WTC11 (cell line): ENCODE results near the gene PACSIN1. TPM values are rescaled to one million over a fixed set of nuclear protein-coding genes. Genes with fewer than 3 reads are reported as not detected.

ENCODE experiments used
- ATAC-seq: fragments of 200-7000 bp; cut with Tn5 transposase; 2 replicates; pipeline ENCODE4 v1.10.0; 2021; ENCODE audit warnings: mild to moderate bottlenecking, moderate library complexity
- CTCF ChIA-PET: fragments of 300-600 bp; sonication (Branson Sonifier 250); formaldehyde crosslinking; loops from one replicate; lab custom pipeline; 2021; ENCODE audit warnings: antibody characterized with exemption; lab: Charles Lee
- POLR2A ChIA-PET: fragments of 350-600 bp; sonication (Branson Sonifier 250); formaldehyde crosslinking; loops from one replicate; lab custom pipeline; 2021; ENCODE audit warnings: antibody characterized with exemption; lab: Charles Lee
- DNase-seq: peaks from one replicate; pipeline ENCODE4 v3.0.0; 2021; ENCODE audit warnings: low spot score
- H3K27ac Mint-ChIP-seq: 2 replicates; pipeline ENCODE4 v1.8.0; 2021; ENCODE audit warnings: mixed read lengths
- H3K27me3 Mint-ChIP-seq: 2 replicates; pipeline ENCODE4 v1.8.0; 2021; ENCODE audit warnings: low read depth, mild to moderate bottlenecking, moderate library complexity, mixed read lengths
- H3K36me3 Mint-ChIP-seq: 2 replicates; pipeline ENCODE4 v1.8.0; 2021; ENCODE audit warnings: mixed read lengths
- H3K4me1 Mint-ChIP-seq: 2 replicates; pipeline ENCODE4 v1.8.0; 2022; ENCODE audit warnings: mixed read lengths
- H3K4me3 Mint-ChIP-seq: 2 replicates; pipeline ENCODE4 v1.8.0; 2021; ENCODE audit warnings: mild to moderate bottlenecking, moderate library complexity, mixed read lengths
- H3K9me3 Mint-ChIP-seq: 2 replicates; pipeline ENCODE4 v1.8.0; 2021; ENCODE audit warnings: mixed read lengths
- ATF2 ChIP-seq: sonication (generic); formaldehyde crosslinking; IDR thresholded peaks from 2 replicates; pipeline ENCODE4 v1.8.1; 2022; ENCODE audit warnings: low read depth, missing genetic modification reagents, borderline replicate concordance
- ATF3 ChIP-seq: sonication (generic); formaldehyde crosslinking; conservative IDR thresholded peaks from 2 replicates; pipeline ENCODE4 v1.8.1; 2022; ENCODE audit warnings: mild to moderate bottlenecking, missing genetic modification reagents
- CBFB ChIP-seq: sonication (generic); formaldehyde crosslinking; IDR thresholded peaks from 2 replicates; pipeline ENCODE4 v1.8.1; 2022; ENCODE audit warnings: mild to moderate bottlenecking, low read depth, missing genetic modification reagents
- CREM ChIP-seq: sonication (generic); formaldehyde crosslinking; IDR thresholded peaks from 2 replicates; pipeline ENCODE4 v1.8.1; 2022; ENCODE audit warnings: mild to moderate bottlenecking, missing genetic modification reagents, moderate library complexity
- E2F5 ChIP-seq: sonication (generic); formaldehyde crosslinking; IDR thresholded peaks from 2 replicates; pipeline ENCODE4 v1.8.1; 2022; ENCODE audit warnings: mild to moderate bottlenecking, moderate library complexity, missing genetic modification reagents
- FOXP4 ChIP-seq: sonication (generic); formaldehyde crosslinking; IDR thresholded peaks from 2 replicates; pipeline ENCODE4 v1.8.0; 2022; ENCODE audit warnings: mild to moderate bottlenecking, missing genetic modification reagents
- GTF2I ChIP-seq: fragments of 250-450 bp; sonication (Bioruptor Pico); conservative IDR thresholded peaks from 2 replicates; pipeline ENCODE4 v1.4.0; 2021; ENCODE audit warnings: mild to moderate bottlenecking
- IRF2 ChIP-seq: sonication (generic); formaldehyde crosslinking; IDR thresholded peaks from 2 replicates; pipeline ENCODE4 v1.8.0; 2022; ENCODE audit warnings: low read depth, missing genetic modification reagents, borderline replicate concordance
- JAZF1 ChIP-seq: fragments of 250-450 bp; sonication (Bioruptor Pico); IDR thresholded peaks from 2 replicates; pipeline ENCODE4 v1.9.0; 2021; ENCODE audit warnings: moderate library complexity, mild to moderate bottlenecking, inconsistent platforms
- MLX ChIP-seq: sonication (generic); formaldehyde crosslinking; IDR thresholded peaks from 2 replicates; pipeline ENCODE4 v1.8.1; 2023; ENCODE audit warnings: mild to moderate bottlenecking, missing genetic modification reagents, moderate library complexity
- NFE2L1 ChIP-seq: sonication (generic); formaldehyde crosslinking; IDR thresholded peaks from 2 replicates; pipeline ENCODE4 v1.8.1; 2023; ENCODE audit warnings: missing genetic modification reagents
- NR1H2 ChIP-seq: sonication (generic); formaldehyde crosslinking; IDR thresholded peaks from 2 replicates; pipeline ENCODE4 v1.9.0; 2021; ENCODE audit warnings: mild to moderate bottlenecking, moderate library complexity, missing genetic modification reagents
- PRDM15 ChIP-seq: sonication (generic); formaldehyde crosslinking; IDR thresholded peaks from 2 replicates; pipeline ENCODE4 v1.8.0; 2022; ENCODE audit warnings: missing genetic modification reagents
- PREB ChIP-seq: sonication (generic); formaldehyde crosslinking; IDR thresholded peaks from 2 replicates; pipeline ENCODE4 v1.8.1; 2022; ENCODE audit warnings: mild to moderate bottlenecking, missing genetic modification reagents, moderate library complexity, borderline replicate concordance
- RELA ChIP-seq: sonication (generic); formaldehyde crosslinking; IDR thresholded peaks from 2 replicates; pipeline ENCODE4 v1.8.1; 2022; ENCODE audit warnings: missing genetic modification reagents, mild to moderate bottlenecking, borderline replicate concordance
- SMAD4 ChIP-seq: sonication (generic); formaldehyde crosslinking; IDR thresholded peaks from 2 replicates; pipeline ENCODE4 v1.8.0; 2022; ENCODE audit warnings: mild to moderate bottlenecking, missing genetic modification reagents
- ZBTB43 ChIP-seq: sonication (generic); formaldehyde crosslinking; IDR thresholded peaks from 2 replicates; pipeline ENCODE4 v1.8.1; 2023; ENCODE audit warnings: mild to moderate bottlenecking, missing genetic modification reagents
- ZNF317 ChIP-seq: sonication (generic); formaldehyde crosslinking; IDR thresholded peaks from 2 replicates; pipeline ENCODE4 v1.8.1; 2023; ENCODE audit warnings: low read depth, mild to moderate bottlenecking, moderate library complexity, missing genetic modification reagents, borderline replicate concordance
- ZNF396 ChIP-seq: fragments of 250-450 bp; sonication (Bioruptor Pico); IDR thresholded peaks from 2 replicates; pipeline ENCODE4 v1.8.0; 2021; ENCODE audit warnings: mild to moderate bottlenecking, moderate library complexity, borderline replicate concordance
- ZNF416 ChIP-seq: fragments of 250-450 bp; sonication (Bioruptor Pico); IDR thresholded peaks from 2 replicates; pipeline ENCODE4 v1.9.0; 2021; ENCODE audit warnings: mild to moderate bottlenecking, inconsistent platforms
- total RNA-seq: library from RNA; stranded (reverse); gene quantifications from 3 replicates; pipeline ENCODE4 v1.2.3, GENCODE V29; 2021

Gene PACSIN1
- total RNA-seq, 1 experiment from 2014 or later, result 12.6 TPM

GRCh38 chr6:34475767-34476328 lies 10.0 kb downstream of the PACSIN1 start:
- ATAC-seq (no peak), DNase-seq (no peak)
- H3K4me3 Mint-ChIP-seq, result no peak overlapping the region
- TF ChIP-seq NR1H2 (CRISPR knock-in tag), result no peak
- no peak for TF ChIP-seq GTF2I
- TF ChIP-seq CREM, result no peak
- TF ChIP-seq FOXP4 (CRISPR knock-in tag), result no peak
- TF ChIP-seq E2F5 (CRISPR knock-in tag), result no peak
- TF ChIP-seq CBFB (CRISPR knock-in tag), result no peak
- no peak for TF ChIP-seq ZBTB43 (CRISPR knock-in tag)
- TF ChIP-seq ZNF396 (CRISPR knock-in tag), result no peak
- TF ChIP-seq, all 79 proteins: peak for 0
- Mint-ChIP-seq H3K9me3 (peaks cover 14% of the 10 kb centered on the region), H3K27ac (no peak overlapping the region), H3K36me3 (peaks cover 11% of the 10 kb centered on the region), H3K4me1 (peaks cover 4% of the 10 kb centered on the region; the same call in 1 of the 2 replicates), H3K27me3 (no peaks in the 10 kb centered on the region; the same call in 1 of the 2 replicates)
- ChIA-PET POLR2A (interaction anchor here (0.5 to 1.1 kb wide), 2 partner anchors 10 to 167 kb away, joined by 3 to 5 read pairs; partner anchors contain the start of gene PACSIN1), CTCF (interaction anchor here (0.7 to 2.8 kb wide), 8 partner anchors 10 to 133 kb away, joined by 3 to 17 read pairs (median 4); partner anchors contain the start of gene PACSIN1)

- peaks cover 14% of the 10 kb centered on the region for H3K9me3 Mint-ChIP-seq
- H3K27me3 Mint-ChIP-seq, result no peaks in the 10 kb centered on the region; the same call in 1 of the 2 replicates
- H3K4me3 Mint-ChIP-seq, result no peak overlapping the region
- peaks cover 11% of the 10 kb centered on the region for H3K36me3 Mint-ChIP-seq
- DNase-seq (no peak), ATAC-seq (peak; percentile 43; the same call in 1 of the 2 replicates)
- POLR2A ChIA-PET, result interaction anchor here (0.6 kb wide), 1 partner anchor 11 kb away, joined by 6 read pairs; no protein-coding TSS in a partner anchor
- CTCF ChIA-PET, result interaction anchor here (0.9 to 2.8 kb wide), 4 partner anchors 14 to 61 kb away, joined by 4 to 17 read pairs (median 4); no protein-coding TSS in a partner anchor
- peaks cover 4% of the 10 kb centered on the region; the same call in 1 of the 2 replicates for H3K4me1 Mint-ChIP-seq
- no peak overlapping the region for H3K27ac Mint-ChIP-seq
- TF ChIP-seq ZBTB43 (CRISPR knock-in tag) (no peak), ATF3 (CRISPR knock-in tag) (no peak), RELA (CRISPR knock-in tag) (no peak), PRDM15 (CRISPR knock-in tag) (no peak), ZNF317 (CRISPR knock-in tag) (no peak), ATF2 (CRISPR knock-in tag) (no peak), MLX (CRISPR knock-in tag) (no peak), SMAD4 (CRISPR knock-in tag) (no peak), ZNF416 (CRISPR knock-in tag) (no peak), JAZF1 (CRISPR knock-in tag) (no peak), IRF2 (no peak), PREB (CRISPR knock-in tag) (no peak), NFE2L1 (CRISPR knock-in tag) (no peak)
Measured at GRCh38 chr6:34476447-34476846, 10.6 kb downstream of the PACSIN1 start.
